ENCODE measurements around the gene HOXB9.

GRCh38 chr17:48615963-48616716 lies 10.0 kb downstream of the HOXB9 start:
- TF ChIP-seq CTCF (conservative IDR thresholded peaks at IDR 0.05; ENCODE audit: low read length) (no peak), EZH2phosphoT487 (IDR thresholded peaks at IDR 0.05; ENCODE audit: borderline replicate concordance, low read depth, low read length) (no peak)
